RWPE1 (cell line): ENCODE results near the gene GPC6.

Source experiments
- CTCF ChIA-PET: fragments of 350-600 bp; sonication (Branson Sonifier 250); formaldehyde crosslinking; extraction: SDS; loops from one replicate; lab custom pipeline; 2021; lab: Yijun Ruan, JAX
- POLR2A ChIA-PET: fragments of 400-600 bp; formaldehyde crosslinking; extraction: SDS; loops from one replicate; lab custom pipeline; 2020; ENCODE audit warnings: antibody characterized with exemption; ENCODE audit not compliant: low non-redundant PET; lab: Yijun Ruan, JAX
- DNase-seq: peaks from one replicate; pipeline ENCODE4 v3.0.0; 2012; ENCODE audit warnings: low spot score
- H3K27ac ChIP-seq: fragments of 450-650 bp; 2 replicates; pipeline ENCODE4 v1.5.1; 2017
- TF ChIP-seq, protein P1 (sequence below): fragments of 450-650 bp; conservative IDR thresholded peaks from 2 replicates; pipeline ENCODE4 v1.5.1; 2017; ENCODE audit warnings: low read depth, mild to moderate bottlenecking

The GPC6 gene

DNA sequence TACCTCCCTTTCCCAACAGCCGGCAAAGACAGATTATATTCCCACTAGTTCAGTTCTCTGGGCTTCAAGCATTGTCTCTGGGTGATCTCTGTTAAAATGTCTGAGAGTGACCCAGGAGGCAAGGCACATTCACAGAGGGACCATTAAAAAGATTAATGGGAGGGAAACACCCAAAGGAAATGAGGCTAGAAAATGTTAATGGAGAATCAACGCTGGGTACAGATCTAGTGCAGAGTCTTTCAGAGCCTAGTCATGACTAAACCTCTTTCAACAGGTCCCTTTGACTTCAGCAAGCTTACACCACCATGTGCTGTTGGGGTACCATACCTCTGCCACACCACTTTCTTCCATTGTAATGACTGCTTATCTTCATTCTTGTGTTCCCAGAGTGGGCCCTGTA, 894.3 kb downstream of the GPC6 start:
- ChIA-PET POLR2A (no interaction called here), CTCF (no interaction called here)
- TF ChIP-seq, protein P1, sequence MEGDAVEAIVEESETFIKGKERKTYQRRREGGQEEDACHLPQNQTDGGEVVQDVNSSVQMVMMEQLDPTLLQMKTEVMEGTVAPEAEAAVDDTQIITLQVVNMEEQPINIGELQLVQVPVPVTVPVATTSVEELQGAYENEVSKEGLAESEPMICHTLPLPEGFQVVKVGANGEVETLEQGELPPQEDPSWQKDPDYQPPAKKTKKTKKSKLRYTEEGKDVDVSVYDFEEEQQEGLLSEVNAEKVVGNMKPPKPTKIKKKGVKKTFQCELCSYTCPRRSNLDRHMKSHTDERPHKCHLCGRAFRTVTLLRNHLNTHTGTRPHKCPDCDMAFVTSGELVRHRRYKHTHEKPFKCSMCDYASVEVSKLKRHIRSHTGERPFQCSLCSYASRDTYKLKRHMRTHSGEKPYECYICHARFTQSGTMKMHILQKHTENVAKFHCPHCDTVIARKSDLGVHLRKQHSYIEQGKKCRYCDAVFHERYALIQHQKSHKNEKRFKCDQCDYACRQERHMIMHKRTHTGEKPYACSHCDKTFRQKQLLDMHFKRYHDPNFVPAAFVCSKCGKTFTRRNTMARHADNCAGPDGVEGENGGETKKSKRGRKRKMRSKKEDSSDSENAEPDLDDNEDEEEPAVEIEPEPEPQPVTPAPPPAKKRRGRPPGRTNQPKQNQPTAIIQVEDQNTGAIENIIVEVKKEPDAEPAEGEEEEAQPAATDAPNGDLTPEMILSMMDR = no peak
- H3K27ac ChIP-seq = no peak overlapping the region
- DNase-seq = no peak

- DNase-seq = no peak
- ChIA-PET CTCF (no interaction called here), POLR2A (no interaction called here)
- TF ChIP-seq, protein P1 = no peak
- no peak overlapping the region for H3K27ac ChIP-seq
Observed at GRCh38 chr13:94121686-94122085, 895.1 kb downstream of the GPC6 start.

GRCh38 chr13:94122300-94122915, 895.8 kb downstream of the GPC6 start:
- ChIA-PET CTCF (no interaction called here), POLR2A (no interaction called here)
- TF ChIP-seq, protein P1 = no peak
- H3K27ac ChIP-seq = no peak overlapping the region
- no peak for DNase-seq

DNA sequence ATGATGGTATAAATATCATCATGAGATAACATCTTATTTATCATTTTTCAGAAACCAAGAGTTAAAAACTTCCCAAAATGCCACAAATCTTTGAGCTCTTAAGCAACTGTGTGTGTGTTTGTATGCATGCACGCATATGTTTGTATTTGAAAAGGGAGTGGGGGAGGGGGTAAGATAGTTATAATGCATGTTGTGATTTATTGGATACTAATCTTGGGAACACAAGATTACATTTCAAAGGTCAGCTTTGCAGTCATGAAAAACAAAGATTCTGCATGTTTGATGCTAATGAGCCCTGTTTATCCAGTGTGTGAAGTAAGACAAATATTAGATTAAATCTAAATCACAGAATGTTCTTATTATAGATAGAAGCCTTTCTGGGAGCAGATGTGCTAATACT, 897.0 kb downstream of the GPC6 start:
- DNase-seq = no peak
- ChIA-PET CTCF (interaction anchor here (0.5 to 0.6 kb wide), 3 partner anchors 8 to 550 kb away, joined by 3 to 4 read pairs (median 3); no protein-coding TSS in a partner anchor), POLR2A (no interaction called here)
- TF ChIP-seq, protein P1 = no peak
- no peak overlapping the region for H3K27ac ChIP-seq

- DNase-seq = no peak
- POLR2A ChIA-PET = no interaction called here
- TF ChIP-seq, protein P1 = no peak
- CTCF ChIA-PET = no interaction called here
- no peak overlapping the region for H3K27ac ChIP-seq
Observed at GRCh38 chr13:94128430-94128829, 901.8 kb downstream of the GPC6 start.

DNA sequence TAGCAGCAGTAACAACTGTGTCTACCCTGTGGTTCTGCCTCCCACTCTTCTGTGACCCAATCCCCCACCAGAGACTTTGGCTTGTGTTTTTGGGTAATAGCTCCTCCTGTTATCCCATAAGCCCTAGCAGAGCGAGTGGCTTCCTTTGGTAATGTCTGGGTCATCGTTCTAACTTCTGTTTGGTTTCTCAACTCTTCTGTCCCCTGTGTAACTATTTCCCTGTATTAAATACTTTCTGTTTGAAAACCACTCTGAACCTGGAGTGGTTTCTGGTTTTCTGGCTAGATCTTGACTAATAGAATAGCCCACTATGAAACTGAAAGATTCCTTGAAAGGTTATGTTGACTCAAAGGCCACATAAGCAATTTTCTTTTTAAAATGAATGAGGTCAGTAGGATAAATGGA, 902.9 kb downstream of the GPC6 start:
- ChIA-PET POLR2A (no interaction called here), CTCF (no interaction called here)
- no peak overlapping the region for H3K27ac ChIP-seq
- TF ChIP-seq, protein P1 = no peak
- no peak for DNase-seq
